Endodermal cell (in vitro differentiated cells): Measurements from ENCODE around the gene FTSJ3. TPM values are rescaled to one million over a fixed set of nuclear protein-coding genes. Genes with fewer than 3 reads are reported as not detected.

Experiments
- DNase-seq: peaks from one replicate; pipeline ENCODE4 v3.0.0-alpha.2; 2017
- H3K27ac ChIP-seq: 2 replicates; pipeline ENCODE4 v1.5.1; 2013; ENCODE audit warnings: mild to moderate bottlenecking, low read depth, low read length, moderate library complexity
- H3K27me3 ChIP-seq: 2 replicates; pipeline ENCODE4 v1.6.1; 2013; ENCODE audit warnings: mild to moderate bottlenecking, low read length, moderate library complexity; ENCODE audit not compliant: insufficient read depth, control insufficient read depth, poor library complexity, severe bottlenecking
- H3K36me3 ChIP-seq: 2 replicates; pipeline ENCODE4 v1.7.0; 2013; ENCODE audit warnings: mild to moderate bottlenecking, low read length, moderate library complexity; ENCODE audit not compliant: control insufficient read depth, insufficient read depth
- H3K4me1 ChIP-seq: one replicate; pipeline ENCODE4 v1.7.0; 2013; ENCODE audit warnings: low read length; ENCODE audit not compliant: control insufficient read depth, insufficient read depth
- H3K4me3 ChIP-seq: 2 replicates; pipeline ENCODE4 v1.5.1; 2013; ENCODE audit warnings: mild to moderate bottlenecking, low read length, moderate library complexity
- H3K9ac ChIP-seq: 2 replicates; pipeline ENCODE4 v1.6.1; 2013; ENCODE audit warnings: mild to moderate bottlenecking, low read length, moderate library complexity; ENCODE audit not compliant: poor library complexity, severe bottlenecking; ENCODE audit errors: extremely low read depth
- H3K9me3 ChIP-seq: 2 replicates; pipeline ENCODE4 v1.6.1; 2013; ENCODE audit warnings: mild to moderate bottlenecking, low read length, moderate library complexity; ENCODE audit not compliant: control insufficient read depth
- H3K27ac Mint-ChIP-seq: 2 replicates; pipeline ENCODE4 v1.8.0; 2020; ENCODE audit warnings: mixed read lengths
- H3K27me3 Mint-ChIP-seq: 2 replicates; pipeline ENCODE4 v1.8.0; 2021; ENCODE audit warnings: mild to moderate bottlenecking, mixed read lengths; ENCODE audit not compliant: insufficient read depth
- H3K36me3 Mint-ChIP-seq: 2 replicates; pipeline ENCODE4 v1.8.0; 2020; ENCODE audit warnings: low read depth, mixed read lengths
- H3K4me1 Mint-ChIP-seq: 2 replicates; pipeline ENCODE4 v1.8.0; 2020; ENCODE audit warnings: mixed read lengths
- H3K4me3 Mint-ChIP-seq: 2 replicates; pipeline ENCODE4 v1.8.0; 2020; ENCODE audit warnings: mild to moderate bottlenecking, moderate library complexity, mixed read lengths
- H3K9me3 Mint-ChIP-seq: 2 replicates; pipeline ENCODE4 v1.8.0; 2020; ENCODE audit warnings: mild to moderate bottlenecking, mixed read lengths
- CTCF ChIP-seq: fragments of 200-600 bp; sonication (generic); conservative IDR thresholded peaks from 2 replicates; pipeline ENCODE4 v1.5.0; 2021; ENCODE audit warnings: antibody characterized with exemption, mild to moderate bottlenecking
- WGBS, 2 experiments: methylation state at CpG; one replicate each; pipeline versions ENCODE4 v1.1.5 to v1.1.7; 2013; ENCODE audit warnings: missing lambda C conversion rate in 2 of 2, mixed read lengths in 1 of 2; ENCODE audit not compliant: insufficient coverage in 1 of 2, insufficient read length in 1 of 2; 5-methylcytosine and 5-hydroxymethylcytosine counted together
- total RNA-seq, 2 donors: library from RNA; stranded (reverse); fragmentation: NEBNext Ultra II Directional in 1 of 2; extraction: Animal tissue kit (Norgen Biotek cat#: 25700) in 1 of 2; gene quantifications; 2 replicates in 1 of 2; 3 replicates in 1 of 2; pipeline ENCODE4 v1.2.1, GENCODE V29; 2021

The FTSJ3 gene
- total RNA-seq, 2 donors from 2014 or later, result 58.5 to 72.3 TPM

GRCh38 chr17:63837480-63837879 is 10.0 kb upstream of the FTSJ3 start:
- H3K27me3 Mint-ChIP-seq, result no peaks in the 10 kb centered on the region
- H3K27ac Mint-ChIP-seq, result no peak overlapping the region
- Histone ChIP-seq H3K4me1 (peaks cover 10% of the 10 kb centered on the region), H3K27me3 (no peaks in the 10 kb centered on the region), H3K4me3 (no peak overlapping the region), H3K36me3 (peaks cover 28% of the 10 kb centered on the region), H3K9me3 (no peaks in the 10 kb centered on the region), H3K27ac (no peak overlapping the region), H3K9ac (no peak overlapping the region)
- H3K36me3 Mint-ChIP-seq, result peaks cover 41% of the 10 kb centered on the region
- no peak for DNase-seq
- 92 to 96% methylated on average over 4 to 12 of the region's 12 CpGs for WGBS, 2 experiments
- H3K4me3 Mint-ChIP-seq, result no peak overlapping the region
- peaks cover 15% of the 10 kb centered on the region for H3K4me1 Mint-ChIP-seq
- H3K9me3 Mint-ChIP-seq, result no peaks in the 10 kb centered on the region
- TF ChIP-seq CTCF, result no peak

GRCh38 chr17:63836811-63837210 is 9.3 kb upstream of the FTSJ3 start:
- Histone ChIP-seq H3K36me3 (peaks cover 34% of the 10 kb centered on the region), H3K4me3 (no peak overlapping the region), H3K9ac (no peak overlapping the region), H3K9me3 (no peaks in the 10 kb centered on the region), H3K27ac (no peak overlapping the region), H3K4me1 (peaks cover 10% of the 10 kb centered on the region), H3K27me3 (no peaks in the 10 kb centered on the region)
- no peak for TF ChIP-seq CTCF
- peaks cover 15% of the 10 kb centered on the region for H3K4me1 Mint-ChIP-seq
- WGBS, 2 experiments, result 93 to 94% methylated on average over 7 of the region's 7 CpGs
- no peak overlapping the region for H3K4me3 Mint-ChIP-seq
- DNase-seq, result no peak
- no peaks in the 10 kb centered on the region for H3K9me3 Mint-ChIP-seq
- no peaks in the 10 kb centered on the region for H3K27me3 Mint-ChIP-seq
- peaks cover 48% of the 10 kb centered on the region for H3K36me3 Mint-ChIP-seq
- no peak overlapping the region for H3K27ac Mint-ChIP-seq

GRCh38 chr17:63835167-63835720 is 7.8 kb upstream of the FTSJ3 start:
- DNase-seq, result no peak
- peaks cover 50% of the 10 kb centered on the region for H3K36me3 ChIP-seq
- H3K27me3 ChIP-seq, result no peaks in the 10 kb centered on the region
- no peaks in the 10 kb centered on the region for H3K4me1 ChIP-seq
- TF ChIP-seq CTCF, result no peak
- peaks cover 2% of the 10 kb centered on the region for H3K4me1 Mint-ChIP-seq
- no peak overlapping the region for H3K4me3 ChIP-seq
- H3K9ac ChIP-seq, result no peak overlapping the region
- H3K9me3 Mint-ChIP-seq, result no peaks in the 10 kb centered on the region
- 38 to 85% methylated on average over 1 to 9 of the region's 9 CpGs for WGBS, 2 experiments
- H3K27ac ChIP-seq, result no peak overlapping the region
- H3K27me3 Mint-ChIP-seq, result no peaks in the 10 kb centered on the region
- peak overlapping the region; percentile 79 for H3K27ac Mint-ChIP-seq
- peaks cover 60% of the 10 kb centered on the region for H3K36me3 Mint-ChIP-seq
- no peaks in the 10 kb centered on the region for H3K9me3 ChIP-seq
- no peak overlapping the region for H3K4me3 Mint-ChIP-seq
